Spinal cord (tissue), 10 donors: ENCODE results near the gene TRPM2. TPM values are rescaled to one million over a fixed set of nuclear protein-coding genes. Genes with fewer than 3 reads are reported as not detected.
A peak's percentile ranks its signal among the peaks of the same experiment; 100 is the strongest.

Source experiments
- DNase-seq, 6 donors: peaks; one replicate each; pipeline versions ENCODE4 v3.0.0 to v3.0.0-alpha.2; 2013 to 2015; ENCODE audit warnings: low spot score in 6 of 6, low read depth in 4 of 6
- H3K27ac ChIP-seq: one replicate; pipeline ENCODE4 v1.5.1; 2013; ENCODE audit warnings: low read depth, low read length, control low read depth
- H3K27me3 ChIP-seq: one replicate; pipeline ENCODE4 v1.6.1; 2013; ENCODE audit warnings: low read length; ENCODE audit not compliant: control insufficient read depth, insufficient read depth
- H3K36me3 ChIP-seq: one replicate; pipeline ENCODE4 v1.6.1; 2013; ENCODE audit warnings: low read length; ENCODE audit not compliant: control insufficient read depth, insufficient read depth
- H3K4me1 ChIP-seq: one replicate; pipeline ENCODE4 v1.6.1; 2013; ENCODE audit warnings: low read length; ENCODE audit not compliant: control insufficient read depth, insufficient read depth
- H3K4me3 ChIP-seq: one replicate; pipeline ENCODE4 v1.5.1; 2013; ENCODE audit warnings: low read depth, low read length, control low read depth
- H3K9me3 ChIP-seq: one replicate; pipeline ENCODE4 v1.6.1; 2013; ENCODE audit warnings: low read length; ENCODE audit not compliant: control insufficient read depth, insufficient read depth
- WGBS: methylation state at CpG from one replicate; pipeline ENCODE4 v1.1.5; 2013; ENCODE audit warnings: missing lambda C conversion rate; ENCODE audit not compliant: insufficient coverage; 5-methylcytosine and 5-hydroxymethylcytosine counted together
- polyA plus RNA-seq, 2 donors: library from polyadenylated mRNA; unstranded; fragments of 120-200 nt; gene quantifications; one replicate each; pipeline ENCODE4 v1.2.1, GENCODE V29; 2013; ENCODE audit not compliant: insufficient read length in 2 of 2
- total RNA-seq, 2 donors: library from RNA; depleted of rRNA in 1 of 2; stranded (reverse); fragments of 120-200 nt in 1 of 2; fragments of >200 nt in 1 of 2; gene quantifications; one replicate each; pipeline versions ENCODE4 v1.2.3 to v1.2.4, GENCODE V29; 2013 to 2014
- donor health status: healthy.

Gene TRPM2
- total and polyA plus RNA-seq, 4 donors: 4.0 to 21.4 (median 14.5) TPM

GRCh38 chr21:44462086-44462833 is 108.8 kb downstream of the TRPM2 start:
- DNase-seq: no peak

GRCh38 chr21:44462834-44463200 is 109.4 kb downstream of the TRPM2 start:
- 73% methylated on average over 10 of the region's 11 CpGs for WGBS
- Histone ChIP-seq H3K9me3 (no peaks in the 10 kb centered on the region), H3K36me3 (peaks cover 44% of the 10 kb centered on the region), H3K27ac (no peak overlapping the region), H3K4me3 (no peak overlapping the region), H3K27me3 (no peaks in the 10 kb centered on the region), H3K4me1 (peaks cover 24% of the 10 kb centered on the region)
- no peak for DNase-seq

More at GRCh38 chr21:44462086-44462833, 108.8 kb downstream of the TRPM2 start:
- Histone ChIP-seq H3K4me3 (no peak overlapping the region), H3K36me3 (peaks cover 43% of the 10 kb centered on the region), H3K9me3 (no peaks in the 10 kb centered on the region), H3K27ac (no peak overlapping the region), H3K27me3 (no peaks in the 10 kb centered on the region), H3K4me1 (peaks cover 24% of the 10 kb centered on the region)
- 83% methylated on average over 25 of the region's 25 CpGs for WGBS

- Histone ChIP-seq H3K27me3 (no peaks in the 10 kb centered on the region), H3K9me3 (no peaks in the 10 kb centered on the region), H3K4me1 (peaks cover 24% of the 10 kb centered on the region), H3K27ac (no peak overlapping the region), H3K36me3 (peaks cover 40% of the 10 kb centered on the region), H3K4me3 (no peak overlapping the region)
- 22% methylated on average over 30 of the region's 30 CpGs for WGBS
- DNase-seq: peak in 2 of 6 donors; percentile 34 to 68
Measured at GRCh38 chr21:44463724-44464123, 110.3 kb downstream of the TRPM2 start.

- Histone ChIP-seq H3K27ac (no peak overlapping the region), H3K36me3 (peaks cover 34% of the 10 kb centered on the region), H3K4me3 (no peak overlapping the region), H3K27me3 (no peaks in the 10 kb centered on the region), H3K4me1 (peaks cover 24% of the 10 kb centered on the region), H3K9me3 (no peaks in the 10 kb centered on the region)
- no peak for DNase-seq
- WGBS: 88% methylated on average over 7 of the region's 12 CpGs
Measured at GRCh38 chr21:44464351-44464750, 110.9 kb downstream of the TRPM2 start.

- H3K4me3 ChIP-seq: no peak overlapping the region
- no peaks in the 10 kb centered on the region for H3K9me3 ChIP-seq
- peak in 1 of 6 donors; percentile 2 for DNase-seq
- WGBS: 90% methylated on average over 16 of the region's 16 CpGs
- peaks cover 26% of the 10 kb centered on the region for H3K36me3 ChIP-seq
- peaks cover 22% of the 10 kb centered on the region for H3K4me1 ChIP-seq
- H3K27me3 ChIP-seq: no peaks in the 10 kb centered on the region
- no peak overlapping the region for H3K27ac ChIP-seq
Measured at GRCh38 chr21:44466351-44466954, 113.0 kb downstream of the TRPM2 start.

GRCh38 chr21:44466996-44467858 is 113.8 kb downstream of the TRPM2 start:
- Histone ChIP-seq H3K36me3 (peaks cover 19% of the 10 kb centered on the region), H3K4me3 (no peak overlapping the region), H3K27me3 (no peaks in the 10 kb centered on the region), H3K27ac (no peak overlapping the region), H3K4me1 (peaks cover 21% of the 10 kb centered on the region), H3K9me3 (no peaks in the 10 kb centered on the region)
- no peak for DNase-seq
- 93% methylated on average over 36 of the region's 36 CpGs for WGBS

- Histone ChIP-seq H3K4me1 (peaks cover 15% of the 10 kb centered on the region), H3K27me3 (no peaks in the 10 kb centered on the region), H3K36me3 (peaks cover 15% of the 10 kb centered on the region), H3K9me3 (no peaks in the 10 kb centered on the region), H3K27ac (no peak overlapping the region), H3K4me3 (no peak overlapping the region)
- no peak for DNase-seq
- WGBS: 96% methylated on average over 15 of the region's 15 CpGs
Measured at GRCh38 chr21:44467859-44468195, 114.4 kb downstream of the TRPM2 start.

GRCh38 chr21:44471341-44471740 is 117.9 kb downstream of the TRPM2 start:
- H3K27ac ChIP-seq: no peak overlapping the region
- no peak overlapping the region for H3K4me3 ChIP-seq
- H3K36me3 ChIP-seq: peaks cover 11% of the 10 kb centered on the region
- no peaks in the 10 kb centered on the region for H3K27me3 ChIP-seq
- no peaks in the 10 kb centered on the region for H3K9me3 ChIP-seq
- no peaks in the 10 kb centered on the region for H3K4me1 ChIP-seq
- no peak for DNase-seq

- H3K9me3 ChIP-seq: no peaks in the 10 kb centered on the region
- H3K27me3 ChIP-seq: no peaks in the 10 kb centered on the region
- DNase-seq: no peak
- H3K4me3 ChIP-seq: no peak overlapping the region
- peaks cover 8% of the 10 kb centered on the region for H3K36me3 ChIP-seq
- 92% methylated on average over 2 of the region's 6 CpGs for WGBS
- H3K27ac ChIP-seq: no peak overlapping the region
- no peaks in the 10 kb centered on the region for H3K4me1 ChIP-seq
Measured at GRCh38 chr21:44471996-44472395, 118.6 kb downstream of the TRPM2 start.
